Peyer's patch (tissue), 4 donors: ENCODE data around the gene GPR137. TPM values are rescaled to one million over a fixed set of nuclear protein-coding genes. Genes with fewer than 3 reads are reported as not detected.

Experiments
- DNase-seq, 3 donors: peaks; one replicate each; pipeline ENCODE4 v3.0.0-alpha.2; 2017 to 2019
- H3K27ac ChIP-seq, 4 donors: fragments of 200-600 bp; sonication (generic); one replicate each; pipeline ENCODE4 v1.5.1; 2016 to 2019
- H3K27me3 ChIP-seq, 2 donors: fragments of 200-600 bp; sonication (generic); one replicate each; pipeline ENCODE4 v1.5.1; 2019
- H3K36me3 ChIP-seq, 3 donors: fragments of 200-600 bp; sonication (generic); one replicate each; pipeline ENCODE4 v1.5.1; 2016 to 2019
- H3K4me1 ChIP-seq, 4 donors: fragments of 200-600 bp; sonication (generic); one replicate each; pipeline ENCODE4 v1.5.1; 2016 to 2019
- H3K4me3 ChIP-seq, 4 donors: fragments of 200-600 bp; sonication (generic); 1 replicate in 3 of 4; 2 replicates in 1 of 4; pipeline ENCODE4 v1.5.1; 2016 to 2019; ENCODE audit warnings: mild to moderate bottlenecking in 1 of 4
- H3K9me3 ChIP-seq, 4 donors: fragments of 200-600 bp; sonication (generic); one replicate each; pipeline ENCODE4 v1.5.1; 2016 to 2019; ENCODE audit warnings: mild to moderate bottlenecking in 1 of 4
- CTCF ChIP-seq, 6 experiments: fragments of 450-650 bp in 4 of 6; fragments of 200-600 bp in 2 of 6; sonication (generic) in 1 of 6; IDR thresholded peaks; one replicate each; pipeline ENCODE4 v1.5.1; 2017 to 2019; ENCODE audit warnings: antibody characterized with exemption in 6 of 6, mild to moderate bottlenecking in 3 of 6, moderate library complexity in 1 of 6
- POLR2A ChIP-seq, 2 donors: fragments of 450-650 bp; IDR thresholded peaks; one replicate each; pipeline ENCODE4 v1.5.1; 2017; ENCODE audit warnings: antibody characterized with exemption in 2 of 2, mild to moderate bottlenecking in 2 of 2, moderate library complexity in 2 of 2
- small RNA-seq, 2 donors: library from RNA; depleted of rRNA; stranded (forward); fragments of <200 nt; gene quantifications; one replicate each; pipeline ENCODE3, GENCODE V24; 2016
- total RNA-seq, 4 donors: library from RNA; depleted of rRNA; stranded (reverse); fragments of >200 nt; gene quantifications; one replicate each; pipeline ENCODE4 v1.1.0, GENCODE V29; 2016

Gene GPR137
- total RNA-seq, 4 donors from 2014 or later = 5.8 to 49.7 (median 26.3) TPM

- H3K4me3 ChIP-seq = no peak overlapping the region
- no peak for TF ChIP-seq CTCF (IDR thresholded peaks at IDR 0.05)
- TF ChIP-seq POLR2A (IDR thresholded peaks at IDR 0.05) = no peak
- H3K27ac ChIP-seq = no peak overlapping the region
- no peaks in the 10 kb centered on the region for H3K9me3 ChIP-seq
- peaks cover 8 to 49% (median 21%) of the 10 kb centered on the region in 4 donors for H3K4me1 ChIP-seq
- no peaks in the 10 kb centered on the region for H3K36me3 ChIP-seq
- no peak for DNase-seq
- no peaks in the 10 kb centered on the region for H3K27me3 ChIP-seq
Measured at GRCh38 chr11:64333556-64333955, 47.9 kb downstream of the GPR137 start.

GRCh38 chr11:64334764-64335735, 49.4 kb downstream of the GPR137 start:
- TF ChIP-seq POLR2A (IDR thresholded peaks at IDR 0.05) (peak in 1 of 2 donors; percentile 35), CTCF (IDR thresholded peaks at IDR 0.05) (peak in 2 of 6 experiments; percentile 26 to 28)
- Histone ChIP-seq H3K4me1 (peaks cover 8 to 38% (median 22%) of the 10 kb centered on the region in 4 donors), H3K4me3 (no peak overlapping the region), H3K27me3 (no peaks in the 10 kb centered on the region), H3K27ac (peak overlapping the region; percentile 52 to 71 (median 56)), H3K36me3 (no peaks in the 10 kb centered on the region), H3K9me3 (no peaks in the 10 kb centered on the region)
- DNase-seq = peak; percentile 70 to 91 (median 70)

- Histone ChIP-seq H3K27ac (no peak overlapping the region), H3K9me3 (no peaks in the 10 kb centered on the region)
- TF ChIP-seq POLR2A (IDR thresholded peaks at IDR 0.05) (no peak), CTCF (IDR thresholded peaks at IDR 0.05) (no peak)
Measured at GRCh38 chr11:64337538-64338249, 52.0 kb downstream of the GPR137 start.

GRCh38 chr11:64338716-64339115, 53.1 kb downstream of the GPR137 start:
- no peaks in the 10 kb centered on the region for H3K27me3 ChIP-seq
- no peaks in the 10 kb centered on the region for H3K36me3 ChIP-seq
- peaks cover 3 to 28% (median 21%) of the 10 kb centered on the region in 4 donors for H3K4me1 ChIP-seq
- no peak overlapping the region for H3K4me3 ChIP-seq
- TF ChIP-seq POLR2A (IDR thresholded peaks at IDR 0.05) = no peak
- no peak for TF ChIP-seq CTCF (IDR thresholded peaks at IDR 0.05)
- H3K9me3 ChIP-seq = no peaks in the 10 kb centered on the region
- no peak for DNase-seq
- H3K27ac ChIP-seq = peak overlapping the region in 1 of 4 donors; percentile 86

More at GRCh38 chr11:64337538-64338249, 52.0 kb downstream of the GPR137 start:
- H3K4me3 ChIP-seq = no peak overlapping the region
- DNase-seq = no peak
- H3K4me1 ChIP-seq = peaks cover 3 to 28% (median 19%) of the 10 kb centered on the region in 4 donors
- H3K27me3 ChIP-seq = no peaks in the 10 kb centered on the region
- H3K36me3 ChIP-seq = no peaks in the 10 kb centered on the region

Small RNAs within 50 kb of the gene (small RNA-seq; reads per million reads assigned to genes)
- 0 reads per million in 2 donors for gene RF00019

Other genes starting within 250 kb of the GPR137 start
- gene FLRT1, start 249.9 kb upstream of the GPR137 start, total RNA-seq = under 1 TPM in 1 of 4 donors, not detected in 3; 0.27 TPM
- 10 to 100 TPM; 17.1 to 30.0 (median 29.3) TPM for gene MACROD1, start 119.7 kb upstream of the GPR137 start, total RNA-seq
- gene STIP1, start 99.7 kb upstream of the GPR137 start, total RNA-seq = 100 to 1,000 TPM in 1 of 4 donors, 10 to 100 TPM in 3; 50.3 to 106 (median 67.0) TPM
- 10 to 100 TPM; 15.1 to 94.1 (median 23.2) TPM for gene FERMT3, start 79.1 kb upstream of the GPR137 start, total RNA-seq
- gene TRPT1, start 59.7 kb upstream of the GPR137 start, total RNA-seq = 10 to 100 TPM; 82.5 to 90.2 (median 87.4) TPM
- gene NUDT22, start 59.6 kb upstream of the GPR137 start, total RNA-seq = 100 to 1,000 TPM; 145 to 190 (median 156) TPM
- gene DNAJC4, start 55.3 kb upstream of the GPR137 start, total RNA-seq = 10 to 100 TPM; 42.9 to 95.0 (median 80.3) TPM
- 10 to 100 TPM; 21.7 to 66.8 (median 42.5) TPM for gene VEGFB, start 51.3 kb upstream of the GPR137 start, total RNA-seq
- gene FKBP2, start 44.8 kb upstream of the GPR137 start, total RNA-seq = 100 to 1,000 TPM in 1 of 4 donors, 10 to 100 TPM in 3; 46.2 to 101 (median 94.0) TPM
- 100 to 1,000 TPM in 1 of 4 donors, 10 to 100 TPM in 3; 78.7 to 101 (median 99.0) TPM for gene PPP1R14B, start 38.9 kb upstream of the GPR137 start, total RNA-seq
- 100 to 1,000 TPM; 196 to 453 (median 359) TPM for gene PLCB3, start 34.3 kb upstream of the GPR137 start, total RNA-seq
- 10 to 100 TPM; 57.4 to 91.8 (median 63.7) TPM for gene BAD, start 1.2 kb upstream of the GPR137 start, total RNA-seq
- gene KCNK4, start 5.5 kb downstream of the GPR137 start, total RNA-seq = not detected
- gene CATSPERZ, start 14.5 kb downstream of the GPR137 start, total RNA-seq = 1 to 10 TPM in 1 of 4 donors, not detected in 3; 9.9 TPM
- 100 to 1,000 TPM; 151 to 460 (median 341) TPM for gene ESRRA, start 19.7 kb downstream of the GPR137 start, total RNA-seq
- gene TRMT112, start 31.7 kb downstream of the GPR137 start, total RNA-seq = 100 to 1,000 TPM in 1 of 4 donors, 10 to 100 TPM in 3; 55.3 to 163 (median 63.1) TPM
- 100 to 1,000 TPM; 202 to 345 (median 268) TPM for gene PRDX5, start 32.3 kb downstream of the GPR137 start, total RNA-seq
- gene CCDC88B, start 54.4 kb downstream of the GPR137 start, total RNA-seq = 10 to 100 TPM; 31.7 to 99.0 (median 43.9) TPM
- 10 to 100 TPM; 27.8 to 95.7 (median 40.1) TPM for gene RPS6KA4, start 73.3 kb downstream of the GPR137 start, total RNA-seq